Esophagus muscularis mucosa (tissue), 3 donors: ENCODE data around the gene DDX39A.

Experiments used
- POLR2AphosphoS5 ChIP-seq, 2 donors: sonication (generic); formaldehyde crosslinking; IDR thresholded peaks; one replicate each; pipeline ENCODE4 v1.6.1; 2017; ENCODE audit warnings: antibody characterized with exemption in 2 of 2
- TF ChIP-seq, protein P1 (sequence below), 3 experiments: fragments of 200-600 bp in 2 of 3; fragments of 450-650 bp in 1 of 3; sonication (generic) in 2 of 3; IDR thresholded peaks; one replicate each; pipeline ENCODE4 v1.5.1; 2017 to 2019; ENCODE audit warnings: antibody characterized with exemption in 3 of 3, mild to moderate bottlenecking in 2 of 3, moderate library complexity in 1 of 3

DNA sequence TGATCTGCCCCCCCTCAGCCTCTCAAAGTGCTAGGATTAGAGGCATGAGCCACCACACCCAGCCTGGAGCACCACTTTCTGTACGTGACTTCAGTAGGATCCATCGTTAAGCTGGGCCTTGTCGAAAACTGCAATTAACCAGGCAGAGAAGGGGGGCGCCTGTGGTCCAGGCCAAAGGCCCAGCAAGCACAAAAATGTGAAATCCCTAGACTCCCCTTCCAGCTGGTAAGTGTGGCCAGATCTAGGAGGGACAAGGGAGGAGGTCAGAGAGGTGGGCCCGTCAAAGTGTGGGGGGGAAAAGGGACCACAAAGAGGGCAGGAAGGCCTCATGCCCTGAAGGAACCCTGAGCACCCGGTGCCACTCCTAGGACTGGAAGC is 13.8 kb downstream of the DDX39A start:
- TF ChIP-seq, protein P1, sequence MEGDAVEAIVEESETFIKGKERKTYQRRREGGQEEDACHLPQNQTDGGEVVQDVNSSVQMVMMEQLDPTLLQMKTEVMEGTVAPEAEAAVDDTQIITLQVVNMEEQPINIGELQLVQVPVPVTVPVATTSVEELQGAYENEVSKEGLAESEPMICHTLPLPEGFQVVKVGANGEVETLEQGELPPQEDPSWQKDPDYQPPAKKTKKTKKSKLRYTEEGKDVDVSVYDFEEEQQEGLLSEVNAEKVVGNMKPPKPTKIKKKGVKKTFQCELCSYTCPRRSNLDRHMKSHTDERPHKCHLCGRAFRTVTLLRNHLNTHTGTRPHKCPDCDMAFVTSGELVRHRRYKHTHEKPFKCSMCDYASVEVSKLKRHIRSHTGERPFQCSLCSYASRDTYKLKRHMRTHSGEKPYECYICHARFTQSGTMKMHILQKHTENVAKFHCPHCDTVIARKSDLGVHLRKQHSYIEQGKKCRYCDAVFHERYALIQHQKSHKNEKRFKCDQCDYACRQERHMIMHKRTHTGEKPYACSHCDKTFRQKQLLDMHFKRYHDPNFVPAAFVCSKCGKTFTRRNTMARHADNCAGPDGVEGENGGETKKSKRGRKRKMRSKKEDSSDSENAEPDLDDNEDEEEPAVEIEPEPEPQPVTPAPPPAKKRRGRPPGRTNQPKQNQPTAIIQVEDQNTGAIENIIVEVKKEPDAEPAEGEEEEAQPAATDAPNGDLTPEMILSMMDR (IDR thresholded peaks at IDR 0.05): no peak
- TF ChIP-seq POLR2AphosphoS5 (IDR thresholded peaks at IDR 0.05): no peak
